HCT116 (cell line): ENCODE results near the gene CSTPP1. TPM values are rescaled to one million over a fixed set of nuclear protein-coding genes. Genes with fewer than 3 reads are reported as not detected.

ENCODE experiments used
- ATAC-seq: fragments of 200-7000 bp; cut with Tn5 transposase; 2 replicates; pipeline ENCODE4 v1.9.1; 2020; ENCODE audit warnings: mild to moderate bottlenecking, moderate library complexity
- BruUV-seq: library from RNA; stranded (reverse); fragments of 400-500 nt; replicated peaks from 2 replicates; lab custom pipeline; 2021; lab: Mats Ljungman, UMichigan
- CTCF ChIA-PET: fragments of 300-600 bp; sonication (Branson Sonifier 250); formaldehyde crosslinking; loops from one replicate; lab custom pipeline; 2021; ENCODE audit warnings: antibody characterized with exemption; lab: Charles Lee
- POLR2A ChIA-PET: fragments of 300-600, 350-600 bp; sonication (Branson Sonifier 250); formaldehyde crosslinking; loops from one replicate; lab custom pipeline; 2021; ENCODE audit warnings: antibody characterized with exemption; lab: Charles Lee
- RAD21 ChIA-PET, 2 experiments: fragments of 300-600 bp; sonication (Branson Sonifier 250); formaldehyde crosslinking; loops; one replicate each; lab custom pipeline; 2023; ENCODE audit warnings: low total read pairs in 2 of 2; ENCODE audit not compliant: uncharacterized antibody in 2 of 2, unreplicated experiment in 2 of 2, low non-redundant PET in 1 of 2; lab: Charles Lee
- DNase-seq: peaks from one replicate; pipeline ENCODE4 v3.0.0-alpha.2; 2010; ENCODE audit warnings: low read depth, low spot score
- H2AFZ ChIP-seq: fragments of 200-600 bp; shearing (Covaris generic), sonication (generic); 2 replicates; pipeline ENCODE4 v1.6.1; 2017; ENCODE audit warnings: low read depth, mixed run types, mixed read lengths, antibody characterized with exemption, low read length; ENCODE audit not compliant: poor library complexity, severe bottlenecking
- H3K27ac ChIP-seq: 2 replicates; pipeline ENCODE4 v1.5.1; 2012; ENCODE audit warnings: low read depth, low read length
- H3K27me3 ChIP-seq: fragments of 200-600 bp; sonication (generic); 2 replicates; pipeline ENCODE4 v1.6.1; 2016; ENCODE audit warnings: mixed run types, low read length, mixed read lengths; ENCODE audit not compliant: insufficient read depth
- H3K36me3 ChIP-seq, 2 experiments: fragments of 200-500 bp in 1 of 2; fragments of 200-600 bp in 1 of 2; sonication (Bioruptor generic) in 1 of 2; sonication (generic) in 1 of 2; 2 replicates each; pipeline versions ENCODE4 v1.5.1 to v1.6.1; 2014 to 2016; ENCODE audit warnings: low read length in 2 of 2, inconsistent platforms in 1 of 2, mixed read lengths in 1 of 2, mixed run types in 1 of 2; ENCODE audit not compliant: insufficient read depth in 2 of 2, control insufficient read depth in 1 of 2
- H3K4me1 ChIP-seq, 2 experiments: fragments of 200-600 bp in 1 of 2; sonication (generic) in 1 of 2; 2 replicates each; pipeline versions ENCODE4 v1.5.1 to v1.6.1; 2012 to 2017; ENCODE audit warnings: low read length in 2 of 2, inconsistent platforms in 1 of 2, mild to moderate bottlenecking in 1 of 2, mixed read lengths in 1 of 2, mixed run types in 1 of 2, moderate library complexity in 1 of 2; ENCODE audit not compliant: insufficient read depth in 2 of 2, control insufficient read depth in 1 of 2
- H3K4me2 ChIP-seq: fragments of 200-600 bp; sonication (generic); 2 replicates; pipeline ENCODE4 v1.6.1; 2017; ENCODE audit warnings: mixed run types, low read length, mixed read lengths
- H3K4me3 ChIP-seq, 2 experiments: fragments of 200-600 bp in 1 of 2; sonication (generic) in 1 of 2; replicated peaks in 1 of 2; 2 replicates each; pipeline ENCODE4 v1.5.1; 2011 to 2016; ENCODE audit warnings: low read length in 2 of 2, control low read depth in 1 of 2, low read depth in 1 of 2, mild to moderate bottlenecking in 1 of 2, mixed read lengths in 1 of 2, mixed run types in 1 of 2
- H3K79me2 ChIP-seq: fragments of 200-600 bp; sonication (generic); 2 replicates; pipeline ENCODE4 v1.6.1; 2017; ENCODE audit warnings: mild to moderate bottlenecking, mixed run types, low read length, moderate library complexity, mixed read lengths; ENCODE audit not compliant: insufficient read depth
- H3K9ac ChIP-seq: fragments of 200-600 bp; sonication (generic); 2 replicates; pipeline ENCODE4 v1.6.1; 2016; ENCODE audit warnings: low read length, mixed read lengths
- H3K9me2 ChIP-seq: fragments of 200-600 bp; sonication (generic), shearing (Covaris generic); 2 replicates; pipeline ENCODE4 v1.6.1; 2017; ENCODE audit warnings: mixed run types, mild to moderate bottlenecking, moderate library complexity; ENCODE audit not compliant: insufficient read depth
- H3K9me3 ChIP-seq, 2 experiments: fragments of 200-500 bp in 1 of 2; fragments of 200-600 bp in 1 of 2; sonication (Bioruptor generic) in 1 of 2; sonication (generic) in 1 of 2; 2 replicates each; pipeline ENCODE4 v1.6.1; 2014 to 2017; ENCODE audit warnings: low read length in 2 of 2, mixed read lengths in 2 of 2, inconsistent platforms in 1 of 2, low read depth in 1 of 2, mild to moderate bottlenecking in 1 of 2, mixed run types in 1 of 2, moderate library complexity in 1 of 2; ENCODE audit not compliant: control insufficient read depth in 1 of 2, insufficient read depth in 1 of 2
- H4K20me1 ChIP-seq: fragments of 200-600 bp; sonication (generic), shearing (Covaris generic); 2 replicates; pipeline ENCODE4 v1.6.1; 2017; ENCODE audit warnings: mixed run types, mild to moderate bottlenecking, moderate library complexity; ENCODE audit not compliant: insufficient read depth
- CBX3 ChIP-seq: IDR thresholded peaks from 2 replicates; pipeline ENCODE4 v1.6.1; 2012; ENCODE audit warnings: low read depth
- CEBPB ChIP-seq: IDR thresholded peaks from 2 replicates; pipeline ENCODE4 v1.6.1; 2012; ENCODE audit warnings: low read depth
- EGR1 ChIP-seq: IDR thresholded peaks from 2 replicates; pipeline ENCODE4 v1.6.1; 2012; ENCODE audit warnings: low read depth
- ELF1 ChIP-seq: IDR thresholded peaks from 2 replicates; pipeline ENCODE4 v1.6.1; 2012; ENCODE audit warnings: low read depth, borderline replicate concordance
- EZH2phosphoT487 ChIP-seq: fragments of 200-600 bp; IDR thresholded peaks from 2 replicates; pipeline ENCODE4 v1.6.1; 2018; ENCODE audit warnings: antibody characterized with exemption, borderline replicate concordance
- JUND ChIP-seq: IDR thresholded peaks from 2 replicates; pipeline ENCODE4 v1.6.1; 2012
- POLR2A ChIP-seq: IDR thresholded peaks from 2 replicates; pipeline ENCODE4 v1.7.0; 2011; ENCODE audit warnings: borderline replicate concordance; ENCODE audit not compliant: insufficient read depth, insufficient read length; ENCODE audit errors: extremely low read depth
- RAD21 ChIP-seq: IDR thresholded peaks from 2 replicates; pipeline ENCODE4 v1.6.1; 2012; ENCODE audit warnings: low read depth, mild to moderate bottlenecking
- SP1 ChIP-seq: IDR thresholded peaks from 2 replicates; pipeline ENCODE4 v1.6.1; 2012; ENCODE audit warnings: low read depth
- SRF ChIP-seq: IDR thresholded peaks from 2 replicates; pipeline ENCODE4 v1.6.1; 2012; ENCODE audit warnings: low read depth
- YY1 ChIP-seq: IDR thresholded peaks from 2 replicates; pipeline ENCODE4 v1.6.1; 2011; ENCODE audit warnings: low read length, low read depth, moderate library complexity, mild to moderate bottlenecking; ENCODE audit not compliant: insufficient replicate concordance; ENCODE audit errors: extremely low read depth
- ZFX ChIP-seq: fragments of 450-650 bp; IDR thresholded peaks from 2 replicates; pipeline ENCODE4 v1.6.1; 2017
- intact Hi-C: fragments of 100-400 bp; cut with micrococcal nuclease; formaldehyde crosslinking; loops from 2 replicates; pipeline ENCODE4 v1.10.0; 2022
- total RNA-seq: library from RNA; stranded (reverse); gene quantifications from one replicate; pipeline ENCODE4 v1.2.1, GENCODE V29; 2021; ENCODE audit not compliant: unreplicated experiment
- TF ChIP-seq, protein P1 (sequence below): IDR thresholded peaks from 2 replicates; pipeline ENCODE4 v1.6.1; 2012; ENCODE audit warnings: low read depth
- TF ChIP-seq, protein P2 (sequence below), 3 experiments: fragments of 200-600 bp in 1 of 3; sonication (generic) in 1 of 3; IDR thresholded peaks in 2 of 3; conservative IDR thresholded peaks in 1 of 3; 2 replicates each; pipeline ENCODE4 v1.5.1; 2012 to 2017; ENCODE audit warnings: low read depth in 2 of 3, low read length in 2 of 3, antibody characterized with exemption in 1 of 3, borderline replicate concordance in 1 of 3, control low read depth in 1 of 3, mild to moderate bottlenecking in 1 of 3, mixed read lengths in 1 of 3, mixed run types in 1 of 3, moderate library complexity in 1 of 3; ENCODE audit not compliant: insufficient read depth in 1 of 3
- TF ChIP-seq, protein P3 (sequence below): IDR thresholded peaks from 2 replicates; pipeline ENCODE4 v1.6.1; 2012

The CSTPP1 gene
- total RNA-seq, 1 experiment from 2014 or later: 24.7 TPM

DNA sequence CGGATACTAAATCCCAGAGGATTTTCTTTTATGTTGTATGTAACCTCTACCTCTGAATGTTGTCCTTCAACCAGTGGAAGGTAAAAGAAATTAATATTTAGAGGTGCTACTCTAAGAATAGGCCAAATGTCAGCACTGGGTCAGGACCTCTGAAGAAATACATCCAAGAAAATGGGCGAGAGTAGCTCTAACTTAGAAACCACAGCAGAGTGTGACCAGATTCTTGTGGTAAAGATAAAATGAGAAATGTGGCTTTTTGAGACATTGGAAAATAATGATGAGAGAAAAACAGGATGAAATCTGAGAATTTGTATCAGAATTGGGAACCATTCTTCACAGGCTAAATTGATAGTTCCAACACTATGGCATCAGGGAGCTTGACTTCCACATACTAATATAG, 63.5 kb downstream of the CSTPP1 start:
- H3K4me3 ChIP-seq: no peak overlapping the region
- BruUV-seq: no TSS peak
- H3K36me3 ChIP-seq: no peaks in the 10 kb centered on the region
- ATAC-seq (no peak), DNase-seq (no peak)
- RAD21 ChIA-PET: no interaction called here
- H3K4me1 ChIP-seq: no peaks in the 10 kb centered on the region
- H3K27me3 ChIP-seq: no peaks in the 10 kb centered on the region
- no peaks in the 10 kb centered on the region for H3K79me2 ChIP-seq
- no peaks in the 10 kb centered on the region for H3K9me2 ChIP-seq
- H3K9ac ChIP-seq: no peak overlapping the region
- no peak overlapping the region for H3K27ac ChIP-seq
- CTCF ChIA-PET: no interaction called here
- POLR2A ChIA-PET: no interaction called here
- no peak overlapping the region for H3K4me2 ChIP-seq
- H4K20me1 ChIP-seq: no peaks in the 10 kb centered on the region
- TF ChIP-seq SP1: no peak
- TF ChIP-seq, protein P1, sequence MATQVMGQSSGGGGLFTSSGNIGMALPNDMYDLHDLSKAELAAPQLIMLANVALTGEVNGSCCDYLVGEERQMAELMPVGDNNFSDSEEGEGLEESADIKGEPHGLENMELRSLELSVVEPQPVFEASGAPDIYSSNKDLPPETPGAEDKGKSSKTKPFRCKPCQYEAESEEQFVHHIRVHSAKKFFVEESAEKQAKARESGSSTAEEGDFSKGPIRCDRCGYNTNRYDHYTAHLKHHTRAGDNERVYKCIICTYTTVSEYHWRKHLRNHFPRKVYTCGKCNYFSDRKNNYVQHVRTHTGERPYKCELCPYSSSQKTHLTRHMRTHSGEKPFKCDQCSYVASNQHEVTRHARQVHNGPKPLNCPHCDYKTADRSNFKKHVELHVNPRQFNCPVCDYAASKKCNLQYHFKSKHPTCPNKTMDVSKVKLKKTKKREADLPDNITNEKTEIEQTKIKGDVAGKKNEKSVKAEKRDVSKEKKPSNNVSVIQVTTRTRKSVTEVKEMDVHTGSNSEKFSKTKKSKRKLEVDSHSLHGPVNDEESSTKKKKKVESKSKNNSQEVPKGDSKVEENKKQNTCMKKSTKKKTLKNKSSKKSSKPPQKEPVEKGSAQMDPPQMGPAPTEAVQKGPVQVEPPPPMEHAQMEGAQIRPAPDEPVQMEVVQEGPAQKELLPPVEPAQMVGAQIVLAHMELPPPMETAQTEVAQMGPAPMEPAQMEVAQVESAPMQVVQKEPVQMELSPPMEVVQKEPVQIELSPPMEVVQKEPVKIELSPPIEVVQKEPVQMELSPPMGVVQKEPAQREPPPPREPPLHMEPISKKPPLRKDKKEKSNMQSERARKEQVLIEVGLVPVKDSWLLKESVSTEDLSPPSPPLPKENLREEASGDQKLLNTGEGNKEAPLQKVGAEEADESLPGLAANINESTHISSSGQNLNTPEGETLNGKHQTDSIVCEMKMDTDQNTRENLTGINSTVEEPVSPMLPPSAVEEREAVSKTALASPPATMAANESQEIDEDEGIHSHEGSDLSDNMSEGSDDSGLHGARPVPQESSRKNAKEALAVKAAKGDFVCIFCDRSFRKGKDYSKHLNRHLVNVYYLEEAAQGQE: no peak
- no peak for TF ChIP-seq EGR1
- H2AFZ ChIP-seq: no peak overlapping the region
- no peaks in the 10 kb centered on the region for H3K9me3 ChIP-seq
- intact Hi-C loops: no loop called here

DNA sequence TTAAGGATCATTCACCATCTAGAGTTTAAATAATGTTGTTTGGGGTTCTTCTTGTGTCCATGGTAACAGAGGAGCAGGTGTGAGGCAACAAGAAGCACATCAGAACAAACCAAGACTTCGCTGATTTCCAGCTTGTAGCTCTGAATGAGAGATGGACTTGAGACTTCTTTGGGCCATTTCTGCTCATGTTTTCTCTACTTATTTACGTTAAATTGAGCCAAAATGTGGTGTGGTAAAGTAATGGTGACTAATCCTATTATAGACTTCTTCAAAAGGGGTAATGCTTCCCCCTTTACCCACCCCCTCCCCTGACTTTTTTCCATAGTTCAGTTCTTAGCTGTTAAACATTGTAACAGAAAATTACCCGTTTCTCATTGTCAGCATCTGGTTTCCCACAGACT, 65.2 kb downstream of the CSTPP1 start:
- CTCF ChIA-PET: no interaction called here
- no TSS peak for BruUV-seq
- TF ChIP-seq YY1: no peak
- TF ChIP-seq, protein P2, sequence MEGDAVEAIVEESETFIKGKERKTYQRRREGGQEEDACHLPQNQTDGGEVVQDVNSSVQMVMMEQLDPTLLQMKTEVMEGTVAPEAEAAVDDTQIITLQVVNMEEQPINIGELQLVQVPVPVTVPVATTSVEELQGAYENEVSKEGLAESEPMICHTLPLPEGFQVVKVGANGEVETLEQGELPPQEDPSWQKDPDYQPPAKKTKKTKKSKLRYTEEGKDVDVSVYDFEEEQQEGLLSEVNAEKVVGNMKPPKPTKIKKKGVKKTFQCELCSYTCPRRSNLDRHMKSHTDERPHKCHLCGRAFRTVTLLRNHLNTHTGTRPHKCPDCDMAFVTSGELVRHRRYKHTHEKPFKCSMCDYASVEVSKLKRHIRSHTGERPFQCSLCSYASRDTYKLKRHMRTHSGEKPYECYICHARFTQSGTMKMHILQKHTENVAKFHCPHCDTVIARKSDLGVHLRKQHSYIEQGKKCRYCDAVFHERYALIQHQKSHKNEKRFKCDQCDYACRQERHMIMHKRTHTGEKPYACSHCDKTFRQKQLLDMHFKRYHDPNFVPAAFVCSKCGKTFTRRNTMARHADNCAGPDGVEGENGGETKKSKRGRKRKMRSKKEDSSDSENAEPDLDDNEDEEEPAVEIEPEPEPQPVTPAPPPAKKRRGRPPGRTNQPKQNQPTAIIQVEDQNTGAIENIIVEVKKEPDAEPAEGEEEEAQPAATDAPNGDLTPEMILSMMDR (IDR thresholded peaks at IDR 0.05 in 2 of 3, conservative IDR thresholded peaks at IDR 0.05 in 1 of 3; ENCODE audit: borderline replicate concordance in 1 of 3, insufficient read depth in 1 of 3, low read depth in 2 of 3, low read length in 2 of 3): no peak
- no peak for TF ChIP-seq SP1
- TF ChIP-seq EZH2phosphoT487: no peak
- TF ChIP-seq, protein P3, sequence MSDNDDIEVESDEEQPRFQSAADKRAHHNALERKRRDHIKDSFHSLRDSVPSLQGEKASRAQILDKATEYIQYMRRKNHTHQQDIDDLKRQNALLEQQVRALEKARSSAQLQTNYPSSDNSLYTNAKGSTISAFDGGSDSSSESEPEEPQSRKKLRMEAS: no peak
- TF ChIP-seq ZFX: no peak
- no peak for TF ChIP-seq EGR1
- no peak for TF ChIP-seq RAD21
- no peak for TF ChIP-seq CEBPB
- TF ChIP-seq SRF: no peak
- TF ChIP-seq ELF1: no peak
- TF ChIP-seq JUND: no peak
- no peak for TF ChIP-seq POLR2A
- TF ChIP-seq CBX3: no peak

More for the DNA sequence above, 65.2 kb downstream of the CSTPP1 start:
- DNase-seq (no peak), ATAC-seq (no peak)
- no peak overlapping the region for H3K27ac ChIP-seq
- POLR2A ChIA-PET: no interaction called here
- no peak overlapping the region for H3K9ac ChIP-seq
- H3K36me3 ChIP-seq: no peaks in the 10 kb centered on the region
- no peaks in the 10 kb centered on the region for H3K27me3 ChIP-seq
- no peaks in the 10 kb centered on the region for H3K9me3 ChIP-seq
- H3K9me2 ChIP-seq: no peaks in the 10 kb centered on the region
- RAD21 ChIA-PET: no interaction called here
- intact Hi-C loops: no loop called here
- H2AFZ ChIP-seq: no peak overlapping the region
- no peak overlapping the region for H3K4me2 ChIP-seq
- no peaks in the 10 kb centered on the region for H4K20me1 ChIP-seq
- no peaks in the 10 kb centered on the region for H3K79me2 ChIP-seq
- no peak overlapping the region for H3K4me3 ChIP-seq
- no peaks in the 10 kb centered on the region for H3K4me1 ChIP-seq
